IPS-18a (cell line): ENCODE data around the gene NDUFS1.
"Not testable (repeated sequence)": the region's sequence is repeated elsewhere in the genome, so short reads cannot be mapped to it uniquely, and the experiment has no call there.

ENCODE experiments used
- H3K27ac ChIP-seq: one replicate; pipeline ENCODE4 v1.5.1; 2013; ENCODE audit warnings: low read length
- H3K27me3 ChIP-seq: one replicate; pipeline ENCODE4 v1.6.1; 2013; ENCODE audit warnings: mild to moderate bottlenecking, low read length; ENCODE audit not compliant: control insufficient read depth, insufficient read depth
- H3K36me3 ChIP-seq: one replicate; pipeline ENCODE4 v1.6.1; 2013; ENCODE audit warnings: low read depth, low read length; ENCODE audit not compliant: control insufficient read depth
- H3K4me1 ChIP-seq: one replicate; pipeline ENCODE4 v1.6.1; 2013; ENCODE audit warnings: low read depth, low read length; ENCODE audit not compliant: control insufficient read depth
- H3K4me3 ChIP-seq: one replicate; pipeline ENCODE4 v1.5.1; 2013; ENCODE audit warnings: low read length
- H3K9ac ChIP-seq: one replicate; pipeline ENCODE4 v1.6.1; 2013; ENCODE audit warnings: mild to moderate bottlenecking, low read length, moderate library complexity
- H3K9me3 ChIP-seq: one replicate; pipeline ENCODE4 v1.6.1; 2013; ENCODE audit warnings: low read depth, low read length; ENCODE audit not compliant: control insufficient read depth

The NDUFS1 gene

GRCh38 chr2:206159346-206160124 lies at the start of gene NDUFS1, which contains the start of gene EEF1B2:
TSS of gene NDUFS1 (minus strand) at chr2:206159444. CDS start at chr2:206153678, 5,766 bp downstream.
TSS of gene EEF1B2 (plus strand) at chr2:206159895. CDS start at chr2:206159980, 85 bp downstream.
- H3K36me3 ChIP-seq: peaks cover 38% of the 10 kb centered on the region
- H3K27ac ChIP-seq: peak within 1 kb of the TSS; percentile 92
- H3K4me3 ChIP-seq: peak within 1 kb of the TSS; percentile 91
- H3K9me3 ChIP-seq: no peaks in the 10 kb centered on the region
- H3K27me3 ChIP-seq: no peaks in the 10 kb centered on the region
- H3K4me1 ChIP-seq: peaks cover 6% of the 10 kb centered on the region
- H3K9ac ChIP-seq: peak within 1 kb of the TSS; percentile 98

- Histone ChIP-seq H3K27ac (no peak overlapping the region), H3K9ac (no peak overlapping the region), H3K27me3 (no peaks in the 10 kb centered on the region), H3K4me1 (peaks cover 18% of the 10 kb centered on the region), H3K36me3 (no peaks in the 10 kb centered on the region), H3K9me3 (no peaks in the 10 kb centered on the region), H3K4me3 (no peak overlapping the region)
Observed at GRCh38 chr2:206208900-206209299, 49.7 kb upstream of the NDUFS1 start.

- H3K27ac ChIP-seq, H3K27me3 ChIP-seq, H3K9ac ChIP-seq, H3K9me3 ChIP-seq, H3K36me3 ChIP-seq, H3K4me1 ChIP-seq, H3K4me3 ChIP-seq: not testable (repeated sequence)
Observed at GRCh38 chr2:206207316-206207715, 48.1 kb upstream of the NDUFS1 start.

GRCh38 chr2:206204710-206205109 lies 45.5 kb upstream of the NDUFS1 start:
- Histone ChIP-seq H3K27me3 (no peaks in the 10 kb centered on the region), H3K36me3 (no peaks in the 10 kb centered on the region), H3K9ac (no peak overlapping the region), H3K9me3 (no peaks in the 10 kb centered on the region), H3K4me3 (no peak overlapping the region), H3K27ac (no peak overlapping the region), H3K4me1 (peaks cover 6% of the 10 kb centered on the region)

GRCh38 chr2:206203331-206203730 lies 44.1 kb upstream of the NDUFS1 start:
- Histone ChIP-seq H3K9ac (no peak overlapping the region), H3K36me3 (no peaks in the 10 kb centered on the region), H3K4me1 (peaks cover 6% of the 10 kb centered on the region), H3K27me3 (no peaks in the 10 kb centered on the region), H3K27ac (no peak overlapping the region), H3K9me3 (no peaks in the 10 kb centered on the region), H3K4me3 (no peak overlapping the region)

GRCh38 chr2:206202446-206202845 lies 43.2 kb upstream of the NDUFS1 start:
- H3K27me3 ChIP-seq: no peaks in the 10 kb centered on the region
- H3K36me3 ChIP-seq: no peaks in the 10 kb centered on the region
- H3K9ac ChIP-seq: no peak overlapping the region
- H3K9me3 ChIP-seq: no peaks in the 10 kb centered on the region
- peaks cover 6% of the 10 kb centered on the region for H3K4me1 ChIP-seq
- H3K4me3 ChIP-seq: no peak overlapping the region
- H3K27ac ChIP-seq: no peak overlapping the region

- Histone ChIP-seq H3K4me1 (peaks cover 6% of the 10 kb centered on the region), H3K36me3 (no peaks in the 10 kb centered on the region), H3K9ac (no peak overlapping the region), H3K9me3 (no peaks in the 10 kb centered on the region), H3K27ac (no peak overlapping the region), H3K4me3 (no peak overlapping the region), H3K27me3 (no peaks in the 10 kb centered on the region)
Observed at GRCh38 chr2:206201075-206201848, 42.0 kb upstream of the NDUFS1 start.

- Histone ChIP-seq H3K4me3 (no peak overlapping the region), H3K27ac (no peak overlapping the region), H3K9me3 (no peaks in the 10 kb centered on the region), H3K36me3 (no peaks in the 10 kb centered on the region), H3K4me1 (peaks cover 11% of the 10 kb centered on the region), H3K27me3 (no peaks in the 10 kb centered on the region), H3K9ac (no peak overlapping the region)
Observed at GRCh38 chr2:206198677-206199076, 39.4 kb upstream of the NDUFS1 start.

GRCh38 chr2:206193671-206194357 lies 34.6 kb upstream of the NDUFS1 start:
- no peaks in the 10 kb centered on the region for H3K27me3 ChIP-seq
- no peak overlapping the region for H3K4me3 ChIP-seq
- H3K9ac ChIP-seq: no peak overlapping the region
- H3K36me3 ChIP-seq: no peaks in the 10 kb centered on the region
- no peak overlapping the region for H3K27ac ChIP-seq
- H3K9me3 ChIP-seq: no peaks in the 10 kb centered on the region
- H3K4me1 ChIP-seq: peaks cover 4% of the 10 kb centered on the region

GRCh38 chr2:206192157-206192556 lies 32.9 kb upstream of the NDUFS1 start:
- H3K4me1 ChIP-seq: peaks cover 4% of the 10 kb centered on the region
- H3K36me3 ChIP-seq: no peaks in the 10 kb centered on the region
- H3K9ac ChIP-seq: no peak overlapping the region
- H3K4me3 ChIP-seq: no peak overlapping the region
- H3K27me3 ChIP-seq: no peaks in the 10 kb centered on the region
- H3K9me3 ChIP-seq: no peaks in the 10 kb centered on the region
- H3K27ac ChIP-seq: no peak overlapping the region

- H3K27ac ChIP-seq: no peak overlapping the region
- no peaks in the 10 kb centered on the region for H3K27me3 ChIP-seq
- no peak overlapping the region for H3K9ac ChIP-seq
- peaks cover 4% of the 10 kb centered on the region for H3K4me1 ChIP-seq
- H3K9me3 ChIP-seq: no peaks in the 10 kb centered on the region
- no peaks in the 10 kb centered on the region for H3K36me3 ChIP-seq
- H3K4me3 ChIP-seq: no peak overlapping the region
Observed at GRCh38 chr2:206190689-206191088, 31.4 kb upstream of the NDUFS1 start.
